Posterior cingulate gyrus (tissue), 11 donors: ENCODE results near the gene CIB4.

Source experiments
- DNase-seq, 10 donors: peaks; one replicate each; pipeline versions ENCODE4 v3.0.0 to v3.0.0-alpha.2; 2020 to 2021; ENCODE audit warnings: mixed read lengths in 3 of 10
- intact Hi-C: fragments of 100-400 bp; cut with DNase I; formaldehyde crosslinking; loops from one replicate; pipeline ENCODE4 v1.15.1; 2023

The CIB4 gene

GRCh38 chr2:26612522-26613240 is 28.5 kb downstream of the CIB4 start:
- peak in 6 of 10 donors; percentile 17 to 53 (median 34) for DNase-seq
- intact Hi-C loops, result no loop called here

DNA sequence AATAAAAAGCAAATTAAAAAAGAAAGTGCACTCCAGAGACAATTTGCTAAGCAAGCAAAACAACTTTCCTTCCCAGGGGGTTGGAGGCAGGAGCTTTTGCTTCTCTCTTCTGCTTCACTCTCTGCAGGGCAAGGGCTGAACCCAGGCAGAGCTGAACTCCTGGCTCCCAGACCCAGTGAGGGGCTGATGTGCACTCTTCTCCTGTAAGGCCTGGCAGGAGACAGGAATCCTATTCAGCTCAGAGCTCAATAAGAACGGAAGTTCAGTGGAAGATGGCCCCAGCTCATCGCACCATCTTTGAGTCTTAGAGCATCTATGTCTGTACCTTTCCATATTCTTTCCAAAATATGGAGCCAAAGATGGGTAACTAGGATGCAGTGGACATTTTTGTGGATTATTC is 29.1 kb downstream of the CIB4 start:
- DNase-seq, result no peak
- intact Hi-C loops, result no loop called here

GRCh38 chr2:26610504-26611335 is 30.4 kb downstream of the CIB4 start:
- no peak for DNase-seq
- intact Hi-C loops, result no loop called here

GRCh38 chr2:26609839-26610277 is 31.3 kb downstream of the CIB4 start:
- peak in 1 of 10 donors; percentile 19 for DNase-seq
- intact Hi-C loops, result no loop called here

DNA sequence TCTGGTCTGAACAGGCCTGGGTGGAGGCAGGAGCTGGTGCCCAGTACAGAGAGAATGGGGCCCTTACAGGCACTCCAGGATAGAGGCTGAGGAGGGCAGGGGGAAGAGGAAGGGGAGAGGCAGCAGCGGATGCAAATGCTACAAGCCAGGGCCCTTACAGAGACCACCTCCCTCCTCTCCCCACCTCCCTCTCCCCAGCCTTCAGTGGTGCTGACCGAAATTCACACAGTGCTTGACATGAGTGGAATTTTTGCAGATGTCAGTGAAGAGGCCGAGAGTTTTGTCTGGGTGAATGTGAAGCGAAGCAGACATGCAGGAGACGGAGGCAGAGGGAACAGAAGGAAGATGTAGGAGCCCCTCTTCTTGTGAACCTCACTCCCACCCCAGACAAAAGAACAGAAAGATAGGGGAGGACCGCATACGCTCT is 31.9 kb downstream of the CIB4 start:
- intact Hi-C loops, result no loop called here
- DNase-seq, result no peak

- peak in 1 of 10 donors; percentile 69 for DNase-seq
- intact Hi-C loops, result no loop called here
Measured at GRCh38 chr2:26608557-26608956, 32.6 kb downstream of the CIB4 start.

GRCh38 chr2:26607698-26608097 is 33.5 kb downstream of the CIB4 start:
- DNase-seq, result no peak
- intact Hi-C loops, result no loop called here

GRCh38 chr2:26606847-26607190 is 34.3 kb downstream of the CIB4 start:
- no peak for DNase-seq
- intact Hi-C loops, result no loop called here

DNA sequence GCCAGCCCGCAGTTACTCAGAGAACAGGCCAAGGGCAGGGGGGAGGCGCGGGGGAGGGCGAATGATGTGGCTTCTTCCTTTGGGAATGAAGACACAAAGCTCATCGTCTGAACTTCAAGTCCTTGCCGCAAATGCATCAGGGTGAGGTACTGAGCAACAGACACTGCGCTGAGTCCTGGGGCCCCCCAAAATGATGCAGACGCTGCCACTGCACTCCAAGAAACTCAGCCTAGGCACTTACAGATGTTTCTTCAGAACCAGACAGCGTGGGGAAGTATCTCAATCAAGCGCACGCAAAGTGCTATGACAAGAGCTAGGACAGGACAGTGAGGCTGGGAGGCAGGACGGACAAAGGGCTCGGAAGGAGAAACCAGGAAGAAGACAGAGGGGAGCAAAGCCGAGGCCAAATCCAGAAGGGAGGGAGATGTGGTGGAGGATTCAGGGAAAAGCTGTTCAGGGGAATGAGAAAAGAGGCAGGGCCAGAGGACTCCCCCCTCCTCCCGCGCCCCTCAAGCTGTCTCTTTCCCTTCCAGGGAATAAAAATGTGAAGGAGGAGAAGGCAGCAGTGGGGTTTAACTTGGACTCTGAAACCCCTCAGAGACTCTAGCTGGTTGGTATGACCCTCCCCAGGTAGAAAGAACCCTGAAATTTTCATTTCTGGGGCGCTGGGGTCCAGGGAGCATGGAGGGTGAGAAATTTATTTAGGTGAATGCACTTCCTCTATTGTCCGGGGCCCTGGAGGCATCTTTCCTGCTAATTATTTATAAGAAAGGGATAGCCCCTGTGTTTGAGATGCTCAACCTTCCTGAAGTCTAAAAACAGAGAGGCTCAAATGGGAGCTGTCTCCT is 34.9 kb downstream of the CIB4 start:
- intact Hi-C loops, result loop anchor here (1.0 kb wide), 1 partner anchor 139 kb away; no protein-coding TSS in a partner anchor
- no peak for DNase-seq

- peak in 3 of 10 donors; percentile 32 to 46 (median 45) for DNase-seq
- intact Hi-C loops, result loop anchor here (1.0 kb wide), 1 partner anchor 140 kb away; no protein-coding TSS in a partner anchor
Measured at GRCh38 chr2:26605195-26605998, 35.8 kb downstream of the CIB4 start.

DNA sequence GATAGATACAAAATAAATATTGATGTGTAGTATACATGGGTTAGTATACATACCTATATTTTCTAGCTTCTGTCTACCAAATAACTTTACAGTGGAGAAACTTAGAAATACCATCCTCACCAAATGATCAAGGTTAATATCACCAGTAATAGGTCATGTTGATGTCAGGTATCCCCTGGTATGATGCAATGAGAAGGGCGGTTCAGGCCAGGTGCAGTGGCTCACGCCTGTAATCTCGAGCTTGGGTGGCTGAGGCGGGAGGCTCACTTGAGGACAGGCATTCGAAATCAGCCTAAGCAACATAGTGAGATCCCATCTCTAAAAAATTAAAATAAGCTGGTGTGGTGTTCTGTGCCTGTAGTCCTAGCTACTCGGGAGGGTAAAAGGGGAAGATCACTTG is 38.6 kb downstream of the CIB4 start:
- intact Hi-C loops, result no loop called here
- DNase-seq, result no peak

GRCh38 chr2:26599387-26599786 is 41.8 kb downstream of the CIB4 start:
- no peak for DNase-seq
- intact Hi-C loops, result no loop called here

GRCh38 chr2:26598996-26599373 is 42.2 kb downstream of the CIB4 start:
- DNase-seq, result no peak
- intact Hi-C loops, result no loop called here

- no peak for DNase-seq
- intact Hi-C loops, result no loop called here
Measured at GRCh38 chr2:26598336-26598995, 42.7 kb downstream of the CIB4 start.

DNA sequence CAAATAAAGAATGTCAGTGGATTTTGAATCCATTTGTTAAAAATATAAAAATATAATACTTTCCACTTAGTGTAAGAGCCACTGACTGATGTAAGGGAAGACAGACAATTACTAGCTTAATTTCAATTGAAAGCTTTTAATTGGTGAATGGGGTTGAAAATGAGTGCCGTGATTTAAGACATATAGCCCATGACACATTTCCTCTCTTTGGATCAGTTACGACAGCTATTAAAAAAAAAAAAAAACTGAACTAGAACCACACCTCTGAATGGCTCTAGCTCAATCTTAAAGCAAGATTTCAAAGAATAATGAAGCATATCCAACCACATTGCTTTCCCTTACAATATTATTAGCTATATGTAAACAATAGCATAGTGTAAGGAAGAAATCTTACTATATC is 44.0 kb downstream of the CIB4 start:
- DNase-seq, result no peak
- intact Hi-C loops, result no loop called here

DNA sequence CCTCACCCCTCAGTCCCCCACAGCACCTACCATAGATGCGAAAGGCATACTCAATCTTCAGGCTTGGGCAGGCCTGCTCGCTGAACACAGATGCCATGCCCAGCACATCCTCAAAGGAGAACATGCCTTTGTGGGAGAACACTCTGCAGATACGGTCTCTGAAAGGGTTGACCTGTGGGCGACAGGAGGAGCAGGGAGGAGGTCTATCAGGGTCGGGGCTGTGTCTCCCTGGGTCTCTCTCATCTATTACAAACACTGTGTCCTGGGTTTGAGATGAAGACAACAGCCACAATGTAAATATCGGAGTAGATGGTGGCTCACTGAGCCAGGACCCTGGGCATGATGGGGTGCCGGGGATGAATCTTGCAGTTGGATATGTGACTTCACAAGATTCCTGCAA is 46.0 kb downstream of the CIB4 start:
- DNase-seq, result no peak
- intact Hi-C loops, result no loop called here

DNA sequence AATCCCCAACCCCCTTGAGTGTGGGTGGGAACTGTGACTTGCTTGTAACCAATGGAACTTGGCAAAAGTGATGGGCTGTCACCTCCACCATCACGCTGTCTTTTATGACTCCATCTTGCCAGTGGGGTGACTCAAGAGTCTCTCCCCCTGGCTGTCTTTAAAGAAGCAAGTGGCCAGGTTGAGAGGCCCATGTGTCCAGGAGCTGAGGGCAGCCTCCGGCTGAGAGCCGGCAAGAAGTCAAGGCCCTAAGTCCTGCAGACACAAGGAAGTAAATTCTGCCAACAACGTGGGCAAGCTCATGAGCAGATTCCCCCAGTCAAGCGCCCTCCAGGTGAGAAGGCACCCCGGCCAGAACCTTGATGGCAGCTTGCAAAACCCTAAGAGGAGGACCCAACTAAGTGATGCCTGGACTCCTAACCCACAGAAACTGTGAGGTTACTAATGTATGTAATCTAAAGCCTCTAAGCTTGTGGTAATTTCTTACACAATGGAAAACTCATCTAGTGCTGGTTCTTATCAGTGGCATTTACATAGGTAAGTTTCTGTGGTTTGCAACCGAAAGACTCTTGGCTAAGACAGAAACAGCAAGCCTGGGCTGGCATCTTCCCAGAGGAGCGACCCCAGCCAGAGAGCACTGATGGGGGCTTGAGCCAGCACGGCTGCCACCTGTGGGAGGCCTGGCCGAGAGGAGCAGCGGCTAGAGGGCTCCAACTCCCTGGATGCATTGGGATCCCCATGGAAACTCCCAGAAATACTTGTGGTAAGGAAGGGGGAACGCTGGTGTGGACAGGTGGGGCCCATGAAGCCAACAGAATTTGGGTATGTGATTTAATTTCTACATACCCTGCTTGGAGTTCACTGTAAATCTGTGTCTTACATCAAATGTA is 49.3 kb downstream of the CIB4 start:
- DNase-seq, result peak in 1 of 10 donors; percentile 30
- intact Hi-C loops, result no loop called here

- peak in 1 of 10 donors; percentile 57 for DNase-seq
- intact Hi-C loops, result no loop called here
Measured at GRCh38 chr2:26590980-26591618, 50.1 kb downstream of the CIB4 start.
